Colon (tissue), 2 donors: ENCODE data around the gene JAKMIP3.

Experiments used
- FAIRE-seq: peaks from 2 replicates; lab custom pipeline; 2012; peaks lifted over from hg19 to GRCh38; lab: Jason Lieb, UNC
- donor health status: control.
- donor health status: control.

The JAKMIP3 gene

GRCh38 chr10:132043861-132044695 is 21.7 kb upstream of the JAKMIP3 start:
- FAIRE-seq: no peak

- FAIRE-seq: no peak
Observed at GRCh38 chr10:132044803-132045202, 20.9 kb upstream of the JAKMIP3 start.

GRCh38 chr10:132045324-132045723 is 20.4 kb upstream of the JAKMIP3 start:
- no peak for FAIRE-seq

GRCh38 chr10:132047575-132048293 is 18.0 kb upstream of the JAKMIP3 start:
- FAIRE-seq: no peak

- no peak for FAIRE-seq
Observed at GRCh38 chr10:132048294-132048667, 17.5 kb upstream of the JAKMIP3 start.

- no peak for FAIRE-seq
Observed at GRCh38 chr10:132050191-132050590, 15.6 kb upstream of the JAKMIP3 start.

- no peak for FAIRE-seq
Observed at GRCh38 chr10:132052124-132052523, 13.6 kb upstream of the JAKMIP3 start.

GRCh38 chr10:132054564-132054963 is 11.2 kb upstream of the JAKMIP3 start:
- no peak for FAIRE-seq

GRCh38 chr10:132055616-132056015 is 10.1 kb upstream of the JAKMIP3 start:
- no peak for FAIRE-seq

GRCh38 chr10:132056663-132057062 is 9.1 kb upstream of the JAKMIP3 start:
- no peak for FAIRE-seq

GRCh38 chr10:132057191-132057681 is 8.5 kb upstream of the JAKMIP3 start:
- no peak for FAIRE-seq

GRCh38 chr10:132058111-132058745 is 7.5 kb upstream of the JAKMIP3 start:
- FAIRE-seq: no peak

GRCh38 chr10:132058793-132059759 is 6.7 kb upstream of the JAKMIP3 start:
- no peak for FAIRE-seq

GRCh38 chr10:132059760-132060508 is 5.8 kb upstream of the JAKMIP3 start:
- FAIRE-seq: no peak

GRCh38 chr10:132061030-132061429 is 4.7 kb upstream of the JAKMIP3 start:
- no peak for FAIRE-seq

GRCh38 chr10:132061465-132061864 is 4.3 kb upstream of the JAKMIP3 start:
- no peak for FAIRE-seq

GRCh38 chr10:132062116-132062515 is 3.6 kb upstream of the JAKMIP3 start:
- no peak for FAIRE-seq

- no peak for FAIRE-seq
Observed at GRCh38 chr10:132062641-132063390, 2.9 kb upstream of the JAKMIP3 start.

GRCh38 chr10:132063432-132063831 is 2.3 kb upstream of the JAKMIP3 start:
- FAIRE-seq: no peak

GRCh38 chr10:132064082-132064755 is 1.5 kb upstream of the JAKMIP3 start:
- FAIRE-seq: no peak
